Transverse colon (tissue), 4 donors: ENCODE measurements around the gene KCNJ6. TPM values are rescaled to one million over a fixed set of nuclear protein-coding genes. Genes with fewer than 3 reads are reported as not detected.

Source experiments
- DNase-seq: peaks from one replicate; pipeline ENCODE4 v3.0.0-alpha.2; 2019
- H3K27ac ChIP-seq, 4 donors: fragments of 200-600 bp; sonication (generic); 2 replicates each; pipeline ENCODE4 v1.5.1; 2016 to 2018; ENCODE audit warnings: inconsistent platforms in 4 of 4
- H3K27me3 ChIP-seq: fragments of 200-600 bp; sonication (generic); 2 replicates; pipeline ENCODE4 v1.5.1; 2017; ENCODE audit warnings: inconsistent platforms
- H3K36me3 ChIP-seq, 4 donors: fragments of 200-600 bp; sonication (generic); 2 replicates each; pipeline ENCODE4 v1.5.1; 2017 to 2019; ENCODE audit warnings: inconsistent platforms in 4 of 4
- H3K4me1 ChIP-seq, 4 donors: fragments of 200-600 bp; sonication (generic); 2 replicates each; pipeline ENCODE4 v1.5.1; 2017 to 2020; ENCODE audit warnings: inconsistent platforms in 4 of 4
- H3K4me3 ChIP-seq, 4 donors: fragments of 200-600 bp; sonication (generic); 1 replicate in 1 of 4; 2 replicates in 3 of 4; pipeline versions ENCODE4 v1.5.1 to v1.6.1; 2017 to 2019; ENCODE audit warnings: inconsistent platforms in 4 of 4
- H3K9me3 ChIP-seq, 2 donors: fragments of 200-600 bp; sonication (generic); 2 replicates each; pipeline ENCODE4 v1.5.1; 2017 to 2019; ENCODE audit warnings: inconsistent platforms in 2 of 2
- EP300 ChIP-seq: sonication (generic); formaldehyde crosslinking; IDR thresholded peaks from one replicate; pipeline ENCODE4 v1.6.1; 2017; ENCODE audit warnings: antibody characterized with exemption, low read depth
- POLR2A ChIP-seq: fragments of 450-650 bp; IDR thresholded peaks from one replicate; pipeline ENCODE4 v1.6.1; 2016; ENCODE audit warnings: antibody characterized with exemption, mild to moderate bottlenecking, moderate library complexity
- POLR2AphosphoS5 ChIP-seq, 3 donors: sonication (generic); formaldehyde crosslinking; IDR thresholded peaks; one replicate each; pipeline ENCODE4 v1.6.1; 2016; ENCODE audit warnings: antibody characterized with exemption in 3 of 3
- WGBS, 2 donors: methylation state at CpG; one replicate each; pipeline ENCODE4 v1.1.5; 2018; ENCODE audit warnings: low coverage in 1 of 2; 5-methylcytosine and 5-hydroxymethylcytosine counted together
- in situ Hi-C, 4 donors: fragments of 200-750 bp; cut with MboI; loops; one replicate each; pipeline versions ENCODE4 v1.15.0 to v1.15.1; 2017; ENCODE audit warnings: low sequenced_read_pairs in 3 of 4, low pct_ligation_motif_present in 1 of 4, low pct_unique_long_range_greater_than_20kb in 1 of 4
- intact Hi-C: fragments of 100-400 bp; cut with DNase I; formaldehyde crosslinking; loops from one replicate; pipeline ENCODE4 v1.15.1; 2023; ENCODE audit warnings: low total_unique reads
- total RNA-seq, 4 donors: library from RNA; depleted of rRNA; stranded (reverse); fragments of >200 nt; gene quantifications; one replicate each; pipeline ENCODE4 v1.1.0, GENCODE V29; 2016
- TF ChIP-seq, protein P1 (sequence below), 5 experiments: fragments of 200-600 bp in 3 of 5; fragments of 450-650 bp in 2 of 5; sonication (generic) in 3 of 5; IDR thresholded peaks; 1 replicate in 2 of 5; 2 replicates in 3 of 5; pipeline ENCODE4 v1.5.1; 2016 to 2017; ENCODE audit warnings: antibody characterized with exemption in 5 of 5, inconsistent platforms in 3 of 5, mild to moderate bottlenecking in 2 of 5, moderate library complexity in 1 of 5

KCNJ6 gene
- total RNA-seq, 4 donors from 2014 or later = 0.14 to 0.16 TPM; not detected in 2

DNA sequence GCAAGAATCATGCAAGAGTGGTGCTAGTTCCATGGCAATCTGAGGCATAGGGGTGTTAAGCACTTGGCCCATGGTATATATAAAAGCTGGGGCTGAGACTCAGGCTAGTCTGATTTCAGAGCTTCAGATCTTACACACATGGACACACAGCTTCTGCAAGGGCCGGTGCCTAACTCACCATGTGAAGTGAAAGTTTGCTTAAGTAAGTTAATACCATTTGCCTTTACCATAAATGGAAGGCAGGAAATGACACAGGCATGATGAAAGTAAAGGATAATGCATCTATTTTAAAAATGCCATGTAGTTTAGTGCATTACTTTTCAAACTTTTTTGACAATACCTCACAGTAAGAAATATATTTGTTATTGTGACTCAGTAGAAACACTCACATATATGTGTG is 122.6 kb downstream of the KCNJ6 start:
- Histone ChIP-seq H3K9me3 (no peaks in the 10 kb centered on the region), H3K4me3 (no peak overlapping the region), H3K27me3 (no peaks in the 10 kb centered on the region), H3K36me3 (no peaks in the 10 kb centered on the region), H3K27ac (no peak overlapping the region), H3K4me1 (no peaks in the 10 kb centered on the region)
- in situ Hi-C loops (no loop called here), intact Hi-C loops (no loop called here)
- no peak for DNase-seq
- WGBS, 2 donors = 20 to 52% methylated on average over 1 of the region's 1 CpG
- no peak for TF ChIP-seq POLR2A
- TF ChIP-seq, protein P1, sequence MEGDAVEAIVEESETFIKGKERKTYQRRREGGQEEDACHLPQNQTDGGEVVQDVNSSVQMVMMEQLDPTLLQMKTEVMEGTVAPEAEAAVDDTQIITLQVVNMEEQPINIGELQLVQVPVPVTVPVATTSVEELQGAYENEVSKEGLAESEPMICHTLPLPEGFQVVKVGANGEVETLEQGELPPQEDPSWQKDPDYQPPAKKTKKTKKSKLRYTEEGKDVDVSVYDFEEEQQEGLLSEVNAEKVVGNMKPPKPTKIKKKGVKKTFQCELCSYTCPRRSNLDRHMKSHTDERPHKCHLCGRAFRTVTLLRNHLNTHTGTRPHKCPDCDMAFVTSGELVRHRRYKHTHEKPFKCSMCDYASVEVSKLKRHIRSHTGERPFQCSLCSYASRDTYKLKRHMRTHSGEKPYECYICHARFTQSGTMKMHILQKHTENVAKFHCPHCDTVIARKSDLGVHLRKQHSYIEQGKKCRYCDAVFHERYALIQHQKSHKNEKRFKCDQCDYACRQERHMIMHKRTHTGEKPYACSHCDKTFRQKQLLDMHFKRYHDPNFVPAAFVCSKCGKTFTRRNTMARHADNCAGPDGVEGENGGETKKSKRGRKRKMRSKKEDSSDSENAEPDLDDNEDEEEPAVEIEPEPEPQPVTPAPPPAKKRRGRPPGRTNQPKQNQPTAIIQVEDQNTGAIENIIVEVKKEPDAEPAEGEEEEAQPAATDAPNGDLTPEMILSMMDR (IDR thresholded peaks at IDR 0.05) = no peak
- TF ChIP-seq EP300 = no peak
- no peak for TF ChIP-seq POLR2AphosphoS5 (IDR thresholded peaks at IDR 0.05)

DNA sequence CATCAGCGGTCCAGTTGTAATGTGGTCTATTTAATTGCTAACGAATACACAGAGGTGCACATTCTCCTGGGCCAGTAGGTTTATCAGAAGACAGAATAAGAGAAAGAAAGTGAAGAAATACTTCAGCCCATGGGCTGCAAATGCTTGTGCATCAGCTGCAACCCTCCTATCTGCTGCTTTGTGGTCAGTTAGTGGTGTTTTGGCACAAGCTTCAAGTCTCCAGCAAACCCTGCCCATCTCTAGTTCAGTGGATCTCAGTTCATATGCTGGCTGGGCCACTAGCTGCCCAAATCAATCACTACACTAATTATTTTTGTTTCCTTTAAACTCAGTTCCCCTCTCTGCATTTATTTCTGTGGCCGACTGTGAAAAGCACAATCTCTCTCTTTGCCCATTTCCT is 124.2 kb downstream of the KCNJ6 start:
- DNase-seq = no peak
- intact Hi-C loops = no loop called here
- H3K4me3 ChIP-seq = no peak overlapping the region
- 84 to 87% methylated on average over 3 of the region's 3 CpGs for WGBS, 2 donors
- no peaks in the 10 kb centered on the region for H3K9me3 ChIP-seq
- no peaks in the 10 kb centered on the region for H3K36me3 ChIP-seq
- TF ChIP-seq POLR2AphosphoS5 (IDR thresholded peaks at IDR 0.05) (no peak), POLR2A (no peak), EP300 (no peak)
- TF ChIP-seq, protein P1 (IDR thresholded peaks at IDR 0.05) = no peak
- no peaks in the 10 kb centered on the region for H3K27me3 ChIP-seq
- no peak overlapping the region for H3K27ac ChIP-seq
- H3K4me1 ChIP-seq = no peaks in the 10 kb centered on the region
- in situ Hi-C loops = no loop called here

DNA sequence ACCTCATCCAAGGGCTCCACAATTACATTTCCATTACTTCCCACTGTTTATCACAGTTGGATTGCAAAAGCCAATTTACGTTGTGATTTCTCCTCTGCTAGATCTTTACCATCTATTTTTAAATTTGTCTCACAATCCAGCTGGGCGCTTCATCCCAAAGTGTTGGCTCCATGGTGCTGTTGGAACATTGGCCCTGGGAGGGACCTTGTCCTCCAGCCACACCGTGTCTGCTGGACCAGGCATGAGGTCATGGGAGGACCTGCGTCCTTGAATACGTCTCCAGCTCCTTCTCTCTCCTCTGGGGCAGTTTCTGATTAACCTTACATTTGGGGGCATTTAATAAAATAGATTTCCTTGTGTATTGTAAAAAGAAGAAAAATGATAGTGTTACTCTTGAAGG is 125.4 kb downstream of the KCNJ6 start:
- WGBS, 2 donors = 63 to 67% methylated on average over 3 to 5 of the region's 5 CpGs
- no peak overlapping the region for H3K27ac ChIP-seq
- in situ Hi-C loops = no loop called here
- H3K4me1 ChIP-seq = no peaks in the 10 kb centered on the region
- H3K27me3 ChIP-seq = no peaks in the 10 kb centered on the region
- H3K4me3 ChIP-seq = no peak overlapping the region
- no peak for TF ChIP-seq EP300
- TF ChIP-seq, protein P1 (IDR thresholded peaks at IDR 0.05) = no peak
- TF ChIP-seq POLR2AphosphoS5 (IDR thresholded peaks at IDR 0.05) = no peak
- TF ChIP-seq POLR2A = no peak
- no peak for DNase-seq
- H3K36me3 ChIP-seq = no peaks in the 10 kb centered on the region
- intact Hi-C loops = no loop called here
- no peaks in the 10 kb centered on the region for H3K9me3 ChIP-seq

DNA sequence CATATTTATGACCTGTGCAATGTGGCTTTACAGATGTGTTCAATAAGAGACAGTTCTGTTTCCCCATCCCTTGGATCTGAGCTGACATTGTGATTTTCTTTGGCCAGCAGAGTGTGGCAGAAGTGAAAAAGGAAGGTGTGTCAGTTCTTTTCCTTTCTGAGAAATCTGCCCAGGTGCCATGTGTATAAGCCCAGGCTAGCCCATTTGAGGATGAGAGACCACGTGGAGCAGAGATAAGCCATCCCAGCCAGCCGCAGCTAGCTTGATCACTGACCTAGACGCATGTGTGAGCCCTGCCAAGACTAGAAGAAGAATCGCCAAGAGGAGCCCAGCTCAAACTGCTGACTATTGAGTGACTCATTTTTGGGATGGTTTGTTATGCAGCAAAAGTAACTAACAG is 127.8 kb downstream of the KCNJ6 start:
- no peak for DNase-seq
- Histone ChIP-seq H3K27ac (no peak overlapping the region), H3K9me3 (no peaks in the 10 kb centered on the region), H3K36me3 (no peaks in the 10 kb centered on the region), H3K27me3 (no peaks in the 10 kb centered on the region), H3K4me1 (no peaks in the 10 kb centered on the region), H3K4me3 (no peak overlapping the region)
- in situ Hi-C loops = no loop called here
- intact Hi-C loops = no loop called here
- TF ChIP-seq POLR2AphosphoS5 (IDR thresholded peaks at IDR 0.05) = no peak
- TF ChIP-seq POLR2A = no peak
- TF ChIP-seq, protein P1 (IDR thresholded peaks at IDR 0.05) = no peak
- TF ChIP-seq EP300 = no peak
- WGBS, 2 donors = 74% methylated on average over 4 of the region's 4 CpGs; no CpG with 5 or more reads in 1 of the 2 donors
